Right lobe of liver (tissue), 6 donors: ENCODE results near the gene TMEM175. TPM values are rescaled to one million over a fixed set of nuclear protein-coding genes. Genes with fewer than 3 reads are reported as not detected.
A peak's percentile ranks its signal among the peaks of the same experiment; 100 is the strongest.

ENCODE experiments used
- ATAC-seq, 4 donors: fragments of 200-7000 bp; cut with Tn5 transposase; one replicate each; pipeline ENCODE4 v1.9.1; 2020; ENCODE audit warnings: mild to moderate bottlenecking in 4 of 4, moderate library complexity in 4 of 4
- DNase-seq, 3 donors: peaks; one replicate each; pipeline ENCODE4 v3.0.0-alpha.2; 2020
- H3K27ac ChIP-seq, 3 donors: fragments of 200-600 bp; one replicate each; pipeline ENCODE4 v1.8.0; 2022
- H3K27me3 ChIP-seq, 2 donors: fragments of 200-600 bp; one replicate each; pipeline ENCODE4 v1.8.0; 2022
- H3K36me3 ChIP-seq, 4 donors: fragments of 200-600 bp; sonication (generic) in 1 of 4; one replicate each; pipeline versions ENCODE4 v1.5.1 to v1.8.0; 2017 to 2022; ENCODE audit warnings: control low read depth in 1 of 4
- H3K4me1 ChIP-seq, 4 donors: fragments of 200-600 bp; sonication (generic) in 1 of 4; one replicate each; pipeline versions ENCODE4 v1.5.1 to v1.8.0; 2017 to 2022; ENCODE audit warnings: control low read depth in 1 of 4
- H3K4me3 ChIP-seq, 3 donors: fragments of 200-600 bp; one replicate each; pipeline ENCODE4 v1.8.0; 2022
- H3K9me3 ChIP-seq, 4 donors: fragments of 200-600 bp; sonication (generic) in 1 of 4; one replicate each; pipeline versions ENCODE4 v1.5.1 to v1.8.0; 2017 to 2022; ENCODE audit warnings: control low read depth in 1 of 4
- POLR2A ChIP-seq: fragments of 450-650 bp; IDR thresholded peaks from one replicate; pipeline ENCODE4 v1.6.1; 2017; ENCODE audit warnings: antibody characterized with exemption, mild to moderate bottlenecking
- WGBS: methylation state at CpG from one replicate; pipeline ENCODE4 v1.1.6; 2018; ENCODE audit warnings: low coverage, low lambda C conversion rate; ENCODE audit not compliant: insufficient coverage; ENCODE audit errors: missing lambda C conversion rate; 5-methylcytosine and 5-hydroxymethylcytosine counted together
- intact Hi-C, 2 donors: fragments of 100-400 bp; cut with DNase I; formaldehyde crosslinking; loops; one replicate each; pipeline versions ENCODE4 v1.11.2 to v1.14.1; 2022
- total RNA-seq, 6 experiments: library from RNA; depleted of rRNA in 2 of 6; stranded (reverse); fragments of >200 nt in 2 of 6; fragmentation: NEBNext Ultra II Directional in 3 of 6; extraction: Animal tissue kit (Norgen Biotek cat#: 25700) in 3 of 6; gene quantifications; one replicate each; pipeline versions ENCODE4 v1.1.0 to v1.2.4, GENCODE V29; 2016 to 2023
- TF ChIP-seq, protein P1 (sequence below), 4 donors: fragments of 200-600 bp in 3 of 4; fragments of 450-650 bp in 1 of 4; IDR thresholded peaks; one replicate each; pipeline versions ENCODE4 v1.5.1 to v1.8.0; 2016 to 2022; ENCODE audit warnings: antibody characterized with exemption in 4 of 4, mild to moderate bottlenecking in 2 of 4
- donor health status: DM: no; HTN: yes; CAD: no.
- donor health status: DM: no; HTN: no; CAD: no.
- donor health status: DM: no; HTN: no; CAD: no.
- donor health status: DM: no; HTN: yes; CAD: no.
- donor health status: DM: no; HTN: yes; CAD: no.

Gene TMEM175
- total RNA-seq, 6 experiments from 2014 or later = 22.0 to 31.8 (median 23.6) TPM

GRCh38 chr4:970854-971520 is 38.7 kb downstream of the TMEM175 start:
- Histone ChIP-seq H3K27me3 (no peaks in the 10 kb centered on the region), H3K9me3 (no peaks in the 10 kb centered on the region), H3K36me3 (no peaks in the 10 kb centered on the region), H3K4me3 (no peak overlapping the region), H3K4me1 (peaks cover 0 to 21% (median 5%) of the 10 kb centered on the region in 4 donors), H3K27ac (no peak overlapping the region)
- 100% methylated on average over 5 of the region's 17 CpGs for WGBS
- ATAC-seq (no peak), DNase-seq (no peak)
- TF ChIP-seq, protein P1, sequence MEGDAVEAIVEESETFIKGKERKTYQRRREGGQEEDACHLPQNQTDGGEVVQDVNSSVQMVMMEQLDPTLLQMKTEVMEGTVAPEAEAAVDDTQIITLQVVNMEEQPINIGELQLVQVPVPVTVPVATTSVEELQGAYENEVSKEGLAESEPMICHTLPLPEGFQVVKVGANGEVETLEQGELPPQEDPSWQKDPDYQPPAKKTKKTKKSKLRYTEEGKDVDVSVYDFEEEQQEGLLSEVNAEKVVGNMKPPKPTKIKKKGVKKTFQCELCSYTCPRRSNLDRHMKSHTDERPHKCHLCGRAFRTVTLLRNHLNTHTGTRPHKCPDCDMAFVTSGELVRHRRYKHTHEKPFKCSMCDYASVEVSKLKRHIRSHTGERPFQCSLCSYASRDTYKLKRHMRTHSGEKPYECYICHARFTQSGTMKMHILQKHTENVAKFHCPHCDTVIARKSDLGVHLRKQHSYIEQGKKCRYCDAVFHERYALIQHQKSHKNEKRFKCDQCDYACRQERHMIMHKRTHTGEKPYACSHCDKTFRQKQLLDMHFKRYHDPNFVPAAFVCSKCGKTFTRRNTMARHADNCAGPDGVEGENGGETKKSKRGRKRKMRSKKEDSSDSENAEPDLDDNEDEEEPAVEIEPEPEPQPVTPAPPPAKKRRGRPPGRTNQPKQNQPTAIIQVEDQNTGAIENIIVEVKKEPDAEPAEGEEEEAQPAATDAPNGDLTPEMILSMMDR (IDR thresholded peaks at IDR 0.05) = no peak
- TF ChIP-seq POLR2A = no peak
- intact Hi-C loops = loop anchor here in 1 of 2 donors (5.0 kb wide), 1 partner anchor 39 kb away; the partner anchor contains the start of genes GAK and TMEM175

DNA sequence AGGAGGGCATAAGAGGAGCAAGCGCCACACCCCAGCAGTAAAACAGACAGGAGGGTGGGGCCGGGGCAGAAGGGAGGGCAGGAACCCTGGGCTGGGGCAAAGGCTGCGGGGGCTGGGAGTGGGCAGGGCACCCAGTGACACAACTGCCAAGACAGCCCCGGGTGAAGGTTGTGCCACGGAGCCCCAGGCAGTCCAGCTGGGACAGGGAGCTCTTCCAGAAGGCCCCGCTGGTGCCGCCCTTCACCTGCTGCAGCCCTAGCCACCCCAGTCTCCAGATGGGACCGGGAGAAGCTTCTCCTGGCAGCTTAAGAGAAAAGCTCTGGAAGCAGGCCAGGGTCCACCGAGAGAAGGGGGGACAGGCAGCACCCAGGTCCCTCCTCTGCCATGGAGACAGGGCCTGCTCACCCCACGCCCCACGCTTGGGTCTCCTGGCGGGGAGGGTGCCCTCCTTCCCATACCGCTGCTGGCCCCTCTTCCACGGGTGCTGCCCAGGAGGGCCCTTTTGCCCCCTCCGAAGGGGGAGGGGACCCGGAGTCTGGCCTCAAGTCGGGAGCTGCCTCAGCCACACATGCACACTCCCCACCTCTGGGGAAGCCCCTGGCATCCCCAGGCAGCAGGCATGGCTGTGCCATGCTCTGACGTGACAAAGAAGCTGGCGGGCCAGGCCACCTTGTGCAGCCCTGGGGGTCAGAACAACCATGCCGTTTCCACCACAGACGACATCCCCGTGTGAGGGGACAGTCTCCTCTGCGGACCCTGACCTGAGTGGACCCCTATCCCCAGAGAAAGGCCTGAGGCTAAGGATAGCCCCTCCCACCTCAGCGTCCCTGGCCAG is 39.6 kb downstream of the TMEM175 start:
- Histone ChIP-seq H3K27me3 (no peaks in the 10 kb centered on the region), H3K27ac (no peak overlapping the region), H3K4me3 (peak overlapping the region in 2 of 3 donors; percentile 61 to 68), H3K4me1 (peaks cover 0 to 21% (median 5%) of the 10 kb centered on the region in 4 donors), H3K9me3 (no peaks in the 10 kb centered on the region), H3K36me3 (no peaks in the 10 kb centered on the region)
- DNase-seq (peak in 1 of 3 donors; percentile 64), ATAC-seq (no peak)
- intact Hi-C loops = loop anchor here in 1 of 2 donors (5.0 kb wide), 1 partner anchor 40 kb away; the partner anchor contains the start of genes GAK and TMEM175
- TF ChIP-seq, protein P1 (IDR thresholded peaks at IDR 0.05) = no peak
- no peak for TF ChIP-seq POLR2A
- whole genome bisulfite sequencing = 53% methylated on average over 3 of the region's 24 CpGs

- no peaks in the 10 kb centered on the region for H3K36me3 ChIP-seq
- intact Hi-C loops = loop anchor here in 1 of 2 donors (5.0 kb wide), 1 partner anchor 41 kb away; the partner anchor contains the start of genes GAK and TMEM175
Observed at GRCh38 chr4:972651-973424, 40.6 kb downstream of the TMEM175 start.

More at GRCh38 chr4:972651-973424, 40.6 kb downstream of the TMEM175 start:
- ATAC-seq (peak; percentile 4 to 32 (median 10)), DNase-seq (peak in 1 of 3 donors; percentile 52)
- no peaks in the 10 kb centered on the region for H3K27me3 ChIP-seq
- peak overlapping the region; percentile 61 to 73 (median 68) for H3K4me3 ChIP-seq
- WGBS = no CpG with 5 or more reads among the region's 65 CpGs
- peaks cover 0 to 21% (median 5%) of the 10 kb centered on the region in 4 donors for H3K4me1 ChIP-seq
- H3K27ac ChIP-seq = no peak overlapping the region
- TF ChIP-seq, protein P1 (IDR thresholded peaks at IDR 0.05) = no peak
- TF ChIP-seq POLR2A = no peak
- no peaks in the 10 kb centered on the region for H3K9me3 ChIP-seq
